HepG2 (cell line): ENCODE measurements around the gene SCN8A. TPM values are rescaled to one million over a fixed set of nuclear protein-coding genes. Genes with fewer than 3 reads are reported as not detected.

Experiments
- FOSL2 ChIP-seq: sonication (generic); formaldehyde crosslinking; IDR thresholded peaks from 2 replicates; pipeline ENCODE4 v1.4.0; 2020; ENCODE audit warnings: missing genetic modification reagents
- FOXP1 ChIP-seq, 2 experiments: fragments of 450-650 bp in 1 of 2; IDR thresholded peaks; 2 replicates each; pipeline ENCODE4 v1.6.1; 2017 to 2018; ENCODE audit warnings: antibody characterized with exemption in 1 of 2
- ISL2 ChIP-seq: sonication (generic); formaldehyde crosslinking; IDR thresholded peaks from 2 replicates; pipeline ENCODE4 v1.5.0; 2020; ENCODE audit warnings: missing genetic modification reagents
- MEIS2 ChIP-seq: sonication (generic); formaldehyde crosslinking; IDR thresholded peaks from 2 replicates; pipeline ENCODE4 v1.9.0; 2021; ENCODE audit warnings: mild to moderate bottlenecking, missing genetic modification reagents
- NCOR1 ChIP-seq: fragments of 200-600 bp; sonication (generic); IDR thresholded peaks from 2 replicates; pipeline ENCODE4 v1.7.0; 2017; ENCODE audit warnings: antibody characterized with exemption, low read length, borderline replicate concordance
- SNRNP70 ChIP-seq: fragments of 200-400 bp; formaldehyde crosslinking; IDR thresholded peaks from 2 replicates; pipeline ENCODE4 v1.6.1; 2017; ENCODE audit warnings: mild to moderate bottlenecking, low read depth, low read length, moderate library complexity
- SRSF1 ChIP-seq: fragments of 200-400 bp; formaldehyde crosslinking; optimal IDR thresholded peaks from 2 replicates; pipeline ENCODE3; 2017; ENCODE audit warnings: mild to moderate bottlenecking, low read depth, low read length, moderate library complexity
- SSRP1 ChIP-seq: IDR thresholded peaks from 2 replicates; pipeline ENCODE4 v1.6.1; 2016; ENCODE audit warnings: control low read depth
- TAF1 ChIP-seq: sonication (generic); formaldehyde crosslinking; IDR thresholded peaks from 2 replicates; pipeline ENCODE4 v1.4.0; 2020; ENCODE audit warnings: missing genetic modification reagents
- TBX3 ChIP-seq: fragments of 450-650 bp; IDR thresholded peaks from 2 replicates; pipeline ENCODE4 v1.6.1; 2017; ENCODE audit warnings: antibody characterized with exemption, mild to moderate bottlenecking, inconsistent platforms, borderline replicate concordance
- XRCC5 ChIP-seq: fragments of 200-400 bp; formaldehyde crosslinking; optimal IDR thresholded peaks from 2 replicates; pipeline ENCODE3; 2017; ENCODE audit warnings: mild to moderate bottlenecking, low read length
- ZBTB8A ChIP-seq: sonication (generic); formaldehyde crosslinking; IDR thresholded peaks from 2 replicates; pipeline ENCODE4 v1.4.0; 2020; ENCODE audit warnings: mild to moderate bottlenecking, low read depth, missing genetic modification reagents, borderline replicate concordance
- ZMYM4 ChIP-seq: sonication (generic); formaldehyde crosslinking; IDR thresholded peaks from 2 replicates; pipeline ENCODE4 v1.8.1; 2023; ENCODE audit warnings: mild to moderate bottlenecking, missing genetic modification reagents
- ZNF142 ChIP-seq: sonication (generic); formaldehyde crosslinking; IDR thresholded peaks from 2 replicates; pipeline ENCODE4 v1.4.0; 2020; ENCODE audit warnings: missing genetic modification reagents
- ZNF577 ChIP-seq: sonication (generic); formaldehyde crosslinking; IDR thresholded peaks from 2 replicates; pipeline ENCODE4 v1.4.0; 2020; ENCODE audit warnings: mild to moderate bottlenecking, low read depth, missing genetic modification reagents, borderline replicate concordance
- polyA plus RNA-seq, 8 experiments: library from polyadenylated mRNA; depleted of rRNA in 3 of 8; stranded (reverse) in 7 of 8; unstranded in 1 of 8; fragments of >200 nt; fragmentation: Illumina TruSeq in 4 of 8; extraction: Trizol in 4 of 8; gene quantifications; 2 replicates each; pipeline versions ENCODE4 v1.2.1 to v1.2.3, GENCODE V29; 2011 to 2016; ENCODE audit warnings: low read depth in 4 of 8, missing spikeins in 1 of 8, mixed read lengths in 1 of 8; ENCODE audit not compliant: insufficient read depth in 1 of 8
- total RNA-seq, 5 experiments: library from RNA; depleted of rRNA; stranded (reverse); fragments of >200 nt; fragmentation: Illumina TruSeq; extraction: Trizol; gene quantifications; 2 replicates each; pipeline ENCODE4 v1.2.3, GENCODE V29; 2016; ENCODE audit warnings: low read depth in 1 of 5
- TF ChIP-seq, protein P1 (sequence below): sonication (generic); formaldehyde crosslinking; IDR thresholded peaks from 2 replicates; pipeline ENCODE4 v1.4.0; 2020; ENCODE audit warnings: missing genetic modification reagents
- TF ChIP-seq, protein P2 (sequence below): sonication (generic); formaldehyde crosslinking; IDR thresholded peaks from 2 replicates; pipeline ENCODE4 v1.5.0; 2020; ENCODE audit warnings: mild to moderate bottlenecking, missing genetic modification reagents, borderline replicate concordance

SCN8A gene
- total and polyA plus RNA-seq, 2 of the 13 experiments (the other 11 are each of a cell fraction or from before 2014, with no cell fraction given) = 0.57 to 1.4 TPM

GRCh38 chr12:51662728-51663154 is 71.7 kb downstream of the SCN8A start (continued):
- TF ChIP-seq, protein P1, sequence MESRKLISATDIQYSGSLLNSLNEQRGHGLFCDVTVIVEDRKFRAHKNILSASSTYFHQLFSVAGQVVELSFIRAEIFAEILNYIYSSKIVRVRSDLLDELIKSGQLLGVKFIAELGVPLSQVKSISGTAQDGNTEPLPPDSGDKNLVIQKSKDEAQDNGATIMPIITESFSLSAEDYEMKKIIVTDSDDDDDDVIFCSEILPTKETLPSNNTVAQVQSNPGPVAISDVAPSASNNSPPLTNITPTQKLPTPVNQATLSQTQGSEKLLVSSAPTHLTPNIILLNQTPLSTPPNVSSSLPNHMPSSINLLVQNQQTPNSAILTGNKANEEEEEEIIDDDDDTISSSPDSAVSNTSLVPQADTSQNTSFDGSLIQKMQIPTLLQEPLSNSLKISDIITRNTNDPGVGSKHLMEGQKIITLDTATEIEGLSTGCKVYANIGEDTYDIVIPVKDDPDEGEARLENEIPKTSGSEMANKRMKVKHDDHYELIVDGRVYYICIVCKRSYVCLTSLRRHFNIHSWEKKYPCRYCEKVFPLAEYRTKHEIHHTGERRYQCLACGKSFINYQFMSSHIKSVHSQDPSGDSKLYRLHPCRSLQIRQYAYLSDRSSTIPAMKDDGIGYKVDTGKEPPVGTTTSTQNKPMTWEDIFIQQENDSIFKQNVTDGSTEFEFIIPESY (CRISPR knock-in tag) = no peak
- TF ChIP-seq, protein P2, sequence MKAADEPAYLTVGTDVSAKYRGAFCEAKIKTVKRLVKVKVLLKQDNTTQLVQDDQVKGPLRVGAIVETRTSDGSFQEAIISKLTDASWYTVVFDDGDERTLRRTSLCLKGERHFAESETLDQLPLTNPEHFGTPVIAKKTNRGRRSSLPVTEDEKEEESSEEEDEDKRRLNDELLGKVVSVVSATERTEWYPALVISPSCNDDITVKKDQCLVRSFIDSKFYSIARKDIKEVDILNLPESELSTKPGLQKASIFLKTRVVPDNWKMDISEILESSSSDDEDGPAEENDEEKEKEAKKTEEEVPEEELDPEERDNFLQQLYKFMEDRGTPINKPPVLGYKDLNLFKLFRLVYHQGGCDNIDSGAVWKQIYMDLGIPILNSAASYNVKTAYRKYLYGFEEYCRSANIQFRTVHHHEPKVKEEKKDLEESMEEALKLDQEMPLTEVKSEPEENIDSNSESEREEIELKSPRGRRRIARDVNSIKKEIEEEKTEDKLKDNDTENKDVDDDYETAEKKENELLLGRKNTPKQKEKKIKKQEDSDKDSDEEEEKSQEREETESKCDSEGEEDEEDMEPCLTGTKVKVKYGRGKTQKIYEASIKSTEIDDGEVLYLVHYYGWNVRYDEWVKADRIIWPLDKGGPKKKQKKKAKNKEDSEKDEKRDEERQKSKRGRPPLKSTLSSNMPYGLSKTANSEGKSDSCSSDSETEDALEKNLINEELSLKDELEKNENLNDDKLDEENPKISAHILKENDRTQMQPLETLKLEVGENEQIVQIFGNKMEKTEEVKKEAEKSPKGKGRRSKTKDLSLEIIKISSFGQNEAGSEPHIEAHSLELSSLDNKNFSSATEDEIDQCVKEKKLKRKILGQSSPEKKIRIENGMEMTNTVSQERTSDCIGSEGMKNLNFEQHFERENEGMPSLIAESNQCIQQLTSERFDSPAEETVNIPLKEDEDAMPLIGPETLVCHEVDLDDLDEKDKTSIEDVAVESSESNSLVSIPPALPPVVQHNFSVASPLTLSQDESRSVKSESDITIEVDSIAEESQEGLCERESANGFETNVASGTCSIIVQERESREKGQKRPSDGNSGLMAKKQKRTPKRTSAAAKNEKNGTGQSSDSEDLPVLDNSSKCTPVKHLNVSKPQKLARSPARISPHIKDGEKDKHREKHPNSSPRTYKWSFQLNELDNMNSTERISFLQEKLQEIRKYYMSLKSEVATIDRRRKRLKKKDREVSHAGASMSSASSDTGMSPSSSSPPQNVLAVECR = peak; percentile 15; the same call in 1 of the 2 replicates
- TF ChIP-seq SSRP1 (CRISPR knock-in tag) (no peak; the same call in 1 of the 2 replicates), XRCC5 (peak; percentile 72), FOXP1 (IDR thresholded peaks at IDR 0.05) (no peak), FOXP1 (CRISPR knock-in tag; IDR thresholded peaks at IDR 0.05) (peak; percentile 8; the same call in 1 of the 2 replicates), ZNF142 (no peak), SRSF1 (no peak), NCOR1 (peak; percentile 62; the same call in 1 of the 2 replicates), MEIS2 (CRISPR knock-in tag) (no peak), ZMYM4 (CRISPR knock-in tag) (peak; percentile 67), ZBTB8A (no peak), ZNF577 (CRISPR knock-in tag) (no peak), SNRNP70 (no peak), TAF1 (CRISPR knock-in tag) (peak; percentile 29; the same call in 1 of the 2 replicates), ISL2 (CRISPR knock-in tag) (0 out of 2 replicates have a peak, but pooled peaks have one; percentile 49), TBX3 (no peak), FOSL2 (CRISPR knock-in tag) (no peak; the same call in 1 of the 2 replicates)
